ENCODE data around the gene OBSCN. TPM values are rescaled to one million over a fixed set of nuclear protein-coding genes. Genes with fewer than 3 reads are reported as not detected.
A peak's percentile ranks its signal among the peaks of the same experiment; 100 is the strongest.

OBSCN gene
- total RNA-seq, 1 experiment from 2014 or later, result 0.24 TPM

- peak; percentile 67 for DNase-seq (ENCODE audit: low read depth)
Measured at GRCh38 chr1:228275430-228276173, 67.8 kb downstream of the OBSCN start.

- DNase-seq (ENCODE audit: low read depth), result no peak
Measured at GRCh38 chr1:228276174-228276831, 68.5 kb downstream of the OBSCN start.

- DNase-seq (ENCODE audit: low read depth), result no peak
Measured at GRCh38 chr1:228276901-228277490, 69.2 kb downstream of the OBSCN start.

GRCh38 chr1:228277491-228278431 lies 69.9 kb downstream of the OBSCN start:
- no peak for DNase-seq (ENCODE audit: low read depth)

- DNase-seq (ENCODE audit: low read depth), result no peak
Measured at GRCh38 chr1:228278432-228278941, 70.6 kb downstream of the OBSCN start.

GRCh38 chr1:228279011-228279721 lies 71.3 kb downstream of the OBSCN start:
- no peak for DNase-seq (ENCODE audit: low read depth)

GRCh38 chr1:228279722-228280105 lies 71.9 kb downstream of the OBSCN start:
- DNase-seq (ENCODE audit: low read depth), result no peak

GRCh38 chr1:228280106-228280901 lies 72.5 kb downstream of the OBSCN start:
- no peak for DNase-seq (ENCODE audit: low read depth)

GRCh38 chr1:228280961-228281591 lies 73.2 kb downstream of the OBSCN start:
- DNase-seq (ENCODE audit: low read depth), result no peak

GRCh38 chr1:228281631-228282328 lies 73.9 kb downstream of the OBSCN start:
- DNase-seq (ENCODE audit: low read depth), result no peak

GRCh38 chr1:228282329-228283042 lies 74.6 kb downstream of the OBSCN start:
- peak; percentile 8 for DNase-seq (ENCODE audit: low read depth)

GRCh38 chr1:228283043-228283371 lies 75.2 kb downstream of the OBSCN start:
- no peak for DNase-seq (ENCODE audit: low read depth)

- DNase-seq (ENCODE audit: low read depth), result no peak
Measured at GRCh38 chr1:228283476-228284147, 75.8 kb downstream of the OBSCN start.

GRCh38 chr1:228284148-228284495 lies 76.3 kb downstream of the OBSCN start:
- DNase-seq (ENCODE audit: low read depth), result no peak

- no peak for DNase-seq (ENCODE audit: low read depth)
Measured at GRCh38 chr1:228284521-228284920, 76.7 kb downstream of the OBSCN start.

GRCh38 chr1:228285661-228286504 lies 78.0 kb downstream of the OBSCN start:
- DNase-seq (ENCODE audit: low read depth), result no peak
